AG04449 (cell line): ENCODE results near the gene PTMA.

ENCODE experiments used
- CTCF ChIA-PET: fragments of 350-600 bp; formaldehyde crosslinking; extraction: SDS; loops from one replicate; lab custom pipeline; 2021; ENCODE audit warnings: antibody characterized with exemption; lab: Yijun Ruan, JAX
- POLR2A ChIA-PET: fragments of 400-600, 350-600 bp; formaldehyde crosslinking; extraction: SDS; loops from one replicate; lab custom pipeline; 2020; ENCODE audit warnings: antibody characterized with exemption, inconsistent platforms; lab: Yijun Ruan, JAX
- DNase-seq: peaks from one replicate; pipeline ENCODE4 v3.0.0-alpha.2; 2010; ENCODE audit warnings: low read depth, low spot score
- H3K4me3 ChIP-seq: 2 replicates; pipeline ENCODE4 v1.5.1; 2011; ENCODE audit warnings: low read depth, mild to moderate bottlenecking, control low read depth, low read length
- TF ChIP-seq, protein P1 (sequence below): IDR thresholded peaks from one replicate; pipeline ENCODE4 v1.5.1; 2011; ENCODE audit warnings: mild to moderate bottlenecking, moderate library complexity, low read length, control low read depth, inconsistent platforms; ENCODE audit not compliant: insufficient read depth; ENCODE audit errors: missing control alignments

Gene PTMA

DNA sequence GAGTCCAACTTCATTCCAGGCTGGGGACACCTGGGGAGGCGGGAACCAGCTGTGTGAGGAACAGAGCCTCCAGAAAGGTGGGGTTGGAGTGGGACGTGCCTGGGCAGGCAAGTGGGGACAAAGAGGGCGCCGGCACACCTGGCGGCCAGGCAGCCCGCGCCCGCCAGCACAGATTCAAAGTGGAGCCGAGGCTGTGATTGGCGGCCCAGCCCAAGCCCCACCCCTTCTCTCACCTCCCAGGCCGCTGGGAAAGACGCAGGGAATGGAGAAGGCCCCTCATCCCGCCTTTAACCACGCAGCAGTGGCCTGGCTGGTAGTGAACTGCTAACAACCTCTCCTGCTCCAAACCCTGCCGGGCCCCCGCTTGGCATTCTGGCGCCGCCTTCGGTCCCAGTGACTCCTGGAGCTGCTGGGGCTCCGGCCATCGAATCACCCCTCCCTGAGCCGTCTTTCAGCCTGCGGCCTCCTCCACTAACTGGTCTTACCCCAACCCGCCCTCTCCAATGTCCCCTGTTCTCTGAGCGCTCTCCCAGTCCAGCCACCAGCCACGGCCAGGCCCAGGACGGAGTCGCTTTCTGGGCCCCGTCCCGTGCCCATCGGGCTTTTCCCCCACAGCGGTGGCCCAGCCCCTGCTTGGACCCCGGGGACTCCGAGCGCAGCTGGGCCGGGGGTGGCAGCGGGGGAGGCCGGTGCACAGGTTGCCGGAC lies 27.9 kb upstream of the PTMA start:
- DNase-seq: no peak
- peak overlapping the region; percentile 55 for H3K4me3 ChIP-seq
- POLR2A ChIA-PET: interaction anchor here (0.6 to 1.5 kb wide), 6 partner anchors 14 to 34 kb away, joined by 3 to 5 read pairs (median 3); no protein-coding TSS in a partner anchor
- CTCF ChIA-PET: interaction anchor here (0.7 to 27.5 kb wide), 12 partner anchors 8 to 73 kb away, joined by 3 to 743 read pairs (median 4); no protein-coding TSS in a partner anchor
- TF ChIP-seq, protein P1, sequence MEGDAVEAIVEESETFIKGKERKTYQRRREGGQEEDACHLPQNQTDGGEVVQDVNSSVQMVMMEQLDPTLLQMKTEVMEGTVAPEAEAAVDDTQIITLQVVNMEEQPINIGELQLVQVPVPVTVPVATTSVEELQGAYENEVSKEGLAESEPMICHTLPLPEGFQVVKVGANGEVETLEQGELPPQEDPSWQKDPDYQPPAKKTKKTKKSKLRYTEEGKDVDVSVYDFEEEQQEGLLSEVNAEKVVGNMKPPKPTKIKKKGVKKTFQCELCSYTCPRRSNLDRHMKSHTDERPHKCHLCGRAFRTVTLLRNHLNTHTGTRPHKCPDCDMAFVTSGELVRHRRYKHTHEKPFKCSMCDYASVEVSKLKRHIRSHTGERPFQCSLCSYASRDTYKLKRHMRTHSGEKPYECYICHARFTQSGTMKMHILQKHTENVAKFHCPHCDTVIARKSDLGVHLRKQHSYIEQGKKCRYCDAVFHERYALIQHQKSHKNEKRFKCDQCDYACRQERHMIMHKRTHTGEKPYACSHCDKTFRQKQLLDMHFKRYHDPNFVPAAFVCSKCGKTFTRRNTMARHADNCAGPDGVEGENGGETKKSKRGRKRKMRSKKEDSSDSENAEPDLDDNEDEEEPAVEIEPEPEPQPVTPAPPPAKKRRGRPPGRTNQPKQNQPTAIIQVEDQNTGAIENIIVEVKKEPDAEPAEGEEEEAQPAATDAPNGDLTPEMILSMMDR: no peak

DNA sequence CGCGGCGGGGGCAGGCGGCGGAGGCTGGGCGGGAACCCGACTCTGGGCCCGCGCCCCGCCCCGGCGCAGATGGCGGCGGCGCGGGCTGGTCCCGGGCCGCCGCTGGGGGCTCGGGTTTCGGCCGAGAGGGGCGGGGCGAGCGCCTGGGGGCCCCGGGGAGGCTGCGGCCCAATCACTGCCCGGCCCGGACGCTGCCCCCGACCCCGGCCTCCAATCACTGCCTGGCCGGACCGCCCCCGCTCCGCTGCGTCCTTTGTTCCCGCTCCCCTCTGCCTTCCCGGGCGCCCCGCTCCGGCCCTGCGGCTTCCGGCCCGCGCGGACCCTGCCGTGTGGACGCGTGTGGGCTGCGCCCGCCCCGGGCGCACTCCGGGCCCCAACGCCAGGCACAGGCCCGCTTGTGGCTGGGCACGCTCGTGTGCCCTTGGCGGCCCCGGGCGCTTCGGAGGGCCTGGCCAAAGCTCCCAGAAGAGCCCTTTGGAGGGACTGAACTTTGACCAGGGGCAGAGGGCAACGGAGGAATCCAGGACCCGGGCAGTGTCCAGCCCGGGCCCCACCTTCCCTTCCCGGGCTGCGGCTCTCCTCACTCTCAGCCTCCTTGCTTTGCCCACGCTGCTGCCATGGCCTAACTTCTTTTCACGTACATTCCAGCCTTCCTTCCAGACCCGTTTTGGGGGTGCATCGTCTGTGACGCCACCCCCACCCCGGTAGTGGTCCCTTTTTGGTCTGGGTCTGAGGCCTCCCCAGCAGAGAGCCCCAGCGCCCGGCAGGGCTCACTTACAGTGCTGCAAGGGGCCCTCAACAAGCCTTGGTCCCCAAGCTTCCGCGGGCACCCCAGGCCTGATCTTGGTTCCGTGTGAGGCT lies 27.1 kb upstream of the PTMA start:
- no peak for DNase-seq
- POLR2A ChIA-PET: interaction anchor here (1.0 to 1.5 kb wide), 3 partner anchors 26 to 28 kb away, joined by 3 to 6 read pairs (median 4); partner anchors contain the start of gene PTMA
- CTCF ChIA-PET: interaction anchor here (0.8 to 29.6 kb wide), 11 partner anchors 7 to 74 kb away, joined by 3 to 743 read pairs (median 4); no protein-coding TSS in a partner anchor
- TF ChIP-seq, protein P1: no peak
- H3K4me3 ChIP-seq: peak overlapping the region; percentile 55

DNA sequence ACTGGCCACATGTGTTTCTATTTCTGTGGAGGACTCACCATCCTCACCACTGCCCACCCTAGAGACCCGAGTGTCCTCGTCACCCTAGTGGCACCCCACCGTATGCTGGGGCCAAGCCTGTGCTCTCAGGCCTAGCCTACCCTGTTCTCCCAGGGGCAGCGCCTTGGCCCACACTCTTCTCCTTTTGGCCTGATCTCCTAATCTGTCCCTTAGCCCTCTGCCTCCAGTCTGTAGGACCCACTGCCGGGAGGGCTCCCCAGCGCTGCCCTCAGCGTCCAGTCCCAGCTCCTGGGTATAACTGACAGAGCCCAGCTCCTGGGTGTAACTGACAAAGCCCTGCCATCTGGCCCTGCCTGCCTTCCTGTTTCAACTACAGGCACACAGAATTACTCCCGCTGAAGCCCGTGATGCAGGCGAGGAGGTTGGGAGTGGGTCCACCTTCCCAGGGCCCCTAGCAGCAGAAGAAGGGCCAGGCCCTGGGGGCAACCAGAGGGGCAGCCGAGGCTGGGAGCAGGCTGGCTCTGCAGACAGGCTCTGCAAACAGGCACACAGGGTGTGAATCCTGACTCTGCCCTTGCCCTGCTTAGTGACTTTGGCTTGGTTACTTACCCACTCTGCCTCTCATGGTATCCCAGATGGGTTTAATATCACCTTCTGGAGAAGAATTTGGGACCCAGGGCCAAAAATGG lies 25.6 kb upstream of the PTMA start:
- H3K4me3 ChIP-seq: no peak overlapping the region
- TF ChIP-seq, protein P1: no peak
- POLR2A ChIA-PET: interaction anchor here (1.5 kb wide), 1 partner anchor 26 kb away, joined by 6 read pairs; the partner anchor contains the start of gene PTMA
- CTCF ChIA-PET: interaction anchor here (0.9 to 29.6 kb wide), 6 partner anchors 8 to 104 kb away, joined by 3 to 743 read pairs (median 18); partner anchors contain the start of gene COPS7B
- DNase-seq: no peak

DNA sequence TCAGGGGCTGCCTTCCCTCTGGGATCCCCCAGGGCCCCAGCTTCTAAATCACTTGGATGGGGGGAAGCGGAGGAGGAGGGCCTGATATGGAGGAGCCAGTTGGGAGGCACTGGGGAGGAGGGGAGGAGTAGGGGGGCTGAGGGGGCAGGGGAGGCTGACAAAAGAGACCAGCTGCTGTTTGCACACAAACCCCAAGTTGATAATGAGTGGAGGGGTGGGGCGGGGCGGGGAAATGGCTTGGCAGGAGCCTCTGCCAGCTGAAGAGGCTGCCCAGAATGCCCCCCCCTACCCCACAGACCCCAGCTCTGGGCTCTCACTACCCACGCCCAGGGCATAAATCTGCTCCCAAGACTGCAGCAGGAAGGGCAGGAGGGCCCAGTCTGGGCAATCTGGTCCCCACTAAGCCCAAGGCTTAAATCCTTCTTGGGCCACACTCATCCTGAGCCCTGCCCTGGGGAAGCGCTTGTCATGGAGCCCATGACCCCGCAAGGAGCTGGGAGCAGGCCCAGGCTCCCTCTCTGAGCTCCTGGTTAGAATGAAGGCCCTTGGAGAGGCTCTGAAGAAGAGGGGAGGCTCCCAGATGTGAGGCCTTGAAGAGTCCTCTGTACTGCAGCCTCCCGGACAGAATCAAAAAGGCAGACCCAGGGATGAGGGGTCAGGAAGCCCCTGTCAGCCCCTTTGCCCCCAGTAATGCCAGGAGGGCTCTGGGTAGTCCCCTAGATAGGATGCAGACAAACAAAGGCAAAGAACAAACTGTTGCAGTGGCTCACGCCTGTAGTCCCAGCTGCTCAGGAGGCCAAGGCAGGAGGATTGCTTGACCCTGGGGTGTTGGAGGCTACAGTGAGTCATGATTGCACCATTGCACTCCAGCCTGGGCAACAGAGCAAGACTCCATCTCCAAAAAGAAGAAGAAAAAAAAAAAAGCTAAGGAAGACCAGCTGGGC lies 24.8 kb upstream of the PTMA start:
- ChIA-PET POLR2A (interaction anchor here (0.5 to 0.7 kb wide), 2 partner anchors 10 to 30 kb away, joined by 3 to 5 read pairs; no protein-coding TSS in a partner anchor), CTCF (interaction anchor here (1.0 to 29.6 kb wide), 8 partner anchors 9 to 118 kb away, joined by 3 to 743 read pairs (median 9); no protein-coding TSS in a partner anchor)
- no peak for DNase-seq
- TF ChIP-seq, protein P1: no peak
- H3K4me3 ChIP-seq: no peak overlapping the region
